HG03439 (cell line): Measurements from ENCODE around the gene NRARP.

Experiments
- ATAC-seq: cut with Tn5 transposase; IDR thresholded peaks from one replicate; pipeline ENCODE4 v1.9.1; 2021; ENCODE audit warnings: mild to moderate bottlenecking, moderate library complexity; ENCODE audit not compliant: unreplicated experiment

The NRARP gene

GRCh38 chr9:137300567-137301080 lies 1.4 kb downstream of the NRARP start:
- no peak for ATAC-seq

- no peak for ATAC-seq
Measured at GRCh38 chr9:137299938-137300337, 2.1 kb downstream of the NRARP start.

GRCh38 chr9:137299203-137299565 lies 2.9 kb downstream of the NRARP start:
- ATAC-seq: no peak

- no peak for ATAC-seq
Measured at GRCh38 chr9:137298401-137299202, 3.5 kb downstream of the NRARP start.

- ATAC-seq: no peak
Measured at GRCh38 chr9:137297966-137298365, 4.1 kb downstream of the NRARP start.

- no peak for ATAC-seq
Measured at GRCh38 chr9:137296670-137297664, 5.1 kb downstream of the NRARP start.

GRCh38 chr9:137295849-137296669 lies 6.0 kb downstream of the NRARP start:
- no peak for ATAC-seq

- peak; percentile 55 for ATAC-seq
Measured at GRCh38 chr9:137295238-137295811, 6.7 kb downstream of the NRARP start.

GRCh38 chr9:137294681-137295237 lies 7.3 kb downstream of the NRARP start:
- ATAC-seq: no peak

GRCh38 chr9:137294091-137294680 lies 7.9 kb downstream of the NRARP start:
- ATAC-seq: no peak

- ATAC-seq: no peak
Measured at GRCh38 chr9:137293482-137294090, 8.5 kb downstream of the NRARP start.

GRCh38 chr9:137293094-137293481 lies 9.0 kb downstream of the NRARP start:
- no peak for ATAC-seq

- no peak for ATAC-seq
Measured at GRCh38 chr9:137286975-137287383, 15.1 kb downstream of the NRARP start.

GRCh38 chr9:137281345-137282116 lies 20.5 kb downstream of the NRARP start:
- no peak for ATAC-seq

- no peak for ATAC-seq
Measured at GRCh38 chr9:137280474-137281344, 21.4 kb downstream of the NRARP start.

- no peak for ATAC-seq
Measured at GRCh38 chr9:137279741-137280473, 22.2 kb downstream of the NRARP start.
